Hepatocyte (in vitro differentiated cells): ENCODE results near the gene LDHAL6B. TPM values are rescaled to one million over a fixed set of nuclear protein-coding genes. Genes with fewer than 3 reads are reported as not detected.

Source experiments
- DNase-seq: peaks from one replicate; pipeline ENCODE4 v3.0.0-alpha.2; 2016; ENCODE audit warnings: low spot score
- H2AFZ ChIP-seq: fragments of 200-600 bp; sonication (generic); 2 replicates; pipeline ENCODE4 v1.6.0; 2016; ENCODE audit warnings: antibody characterized with exemption, mild to moderate bottlenecking
- H3K27ac ChIP-seq: fragments of 200-600 bp; sonication (generic); 2 replicates; pipeline ENCODE4 v1.5.1; 2016; ENCODE audit warnings: mild to moderate bottlenecking
- H3K27me3 ChIP-seq: fragments of 200-600 bp; sonication (generic); 2 replicates; pipeline ENCODE4 v1.6.1; 2016
- H3K36me3 ChIP-seq: fragments of 200-600 bp; sonication (generic); replicated peaks from 2 replicates; pipeline ENCODE4 v1.5.1; 2016; ENCODE audit warnings: low read depth; ENCODE audit not compliant: insufficient read depth
- H3K4me1 ChIP-seq: fragments of 200-600 bp; sonication (generic); 2 replicates; pipeline ENCODE4 v1.5.1; 2016; ENCODE audit warnings: mild to moderate bottlenecking, moderate library complexity; ENCODE audit not compliant: insufficient read depth
- H3K4me2 ChIP-seq: fragments of 200-600 bp; sonication (generic); 2 replicates; pipeline ENCODE4 v1.6.0; 2016
- H3K4me3 ChIP-seq: fragments of 200-600 bp; sonication (generic); 2 replicates; pipeline ENCODE4 v1.5.1; 2016; ENCODE audit warnings: mild to moderate bottlenecking
- H3K79me2 ChIP-seq: fragments of 200-600 bp; sonication (generic); 2 replicates; pipeline ENCODE4 v1.6.0; 2017; ENCODE audit warnings: mild to moderate bottlenecking
- H3K9me2 ChIP-seq: fragments of 200-600 bp; sonication (generic); replicated peaks from 2 replicates; pipeline ENCODE4 v1.6.0; 2017; ENCODE audit warnings: mild to moderate bottlenecking; ENCODE audit not compliant: insufficient read depth
- H3K9me3 ChIP-seq: fragments of 200-600 bp; sonication (generic); 2 replicates; pipeline ENCODE4 v1.5.1; 2016; ENCODE audit warnings: low read depth, mild to moderate bottlenecking
- H4K20me1 ChIP-seq: fragments of 200-600 bp; sonication (generic); 2 replicates; pipeline ENCODE4 v1.6.0; 2016; ENCODE audit warnings: mild to moderate bottlenecking; ENCODE audit not compliant: insufficient read depth, poor library complexity, severe bottlenecking
- CTCF ChIP-seq: fragments of 200-600 bp; sonication (generic); IDR thresholded peaks from 2 replicates; pipeline ENCODE4 v1.5.1; 2016; ENCODE audit warnings: antibody characterized with exemption, mild to moderate bottlenecking; ENCODE audit not compliant: poor library complexity
- EZH2 ChIP-seq: fragments of 200-600 bp; sonication (generic); IDR thresholded peaks from 2 replicates; pipeline ENCODE4 v1.6.1; 2016; ENCODE audit warnings: antibody characterized with exemption, mild to moderate bottlenecking, borderline replicate concordance
- EZH2phosphoT487 ChIP-seq: fragments of 200-600 bp; sonication (generic); IDR thresholded peaks from one replicate; pipeline ENCODE4 v1.6.1; 2018; ENCODE audit warnings: antibody characterized with exemption, mild to moderate bottlenecking, low read depth, moderate library complexity; ENCODE audit not compliant: unreplicated experiment, severe bottlenecking
- WGBS: methylation state at CpG from one replicate; pipeline ENCODE4 v1.1.6; 2016; ENCODE audit warnings: low lambda C conversion rate; ENCODE audit errors: missing lambda C conversion rate; 5-methylcytosine and 5-hydroxymethylcytosine counted together
- polyA plus RNA-seq: library from polyadenylated mRNA; unstranded; fragments of >200 nt; fragmentation: Nextera tagmentation; extraction: Ambion mirVana; gene quantifications from 2 replicates; pipeline ENCODE4 v1.2.1, GENCODE V29; 2016
- total RNA-seq: library from RNA; depleted of rRNA; stranded (reverse); fragments of >200 nt; gene quantifications from 2 replicates; pipeline ENCODE4 v1.2.3, GENCODE V29; 2014

LDHAL6B gene
- total and polyA plus RNA-seq, 2 experiments from 2014 or later, result 0.17 TPM; not detected in 1

- Histone ChIP-seq H2AFZ (no peak overlapping the region), H4K20me1 (no peaks in the 10 kb centered on the region), H3K4me3 (no peak overlapping the region), H3K27ac (no peak overlapping the region), H3K4me2 (no peak overlapping the region), H3K9me2 (no peaks in the 10 kb centered on the region), H3K27me3 (no peaks in the 10 kb centered on the region), H3K36me3 (no peaks in the 10 kb centered on the region), H3K4me1 (no peaks in the 10 kb centered on the region), H3K79me2 (no peaks in the 10 kb centered on the region), H3K9me3 (no peaks in the 10 kb centered on the region)
- 87% methylated on average over 7 of the region's 7 CpGs for WGBS
- DNase-seq, result no peak
- TF ChIP-seq EZH2 (no peak), EZH2phosphoT487 (no peak), CTCF (no peak)
Measured at GRCh38 chr15:59208613-59209249, 2.1 kb downstream of the LDHAL6B start.

GRCh38 chr15:59210186-59210585, 3.5 kb downstream of the LDHAL6B start:
- no peak overlapping the region for H3K4me3 ChIP-seq
- no peaks in the 10 kb centered on the region for H3K9me3 ChIP-seq
- no peak overlapping the region for H2AFZ ChIP-seq
- no peak overlapping the region for H3K27ac ChIP-seq
- no peaks in the 10 kb centered on the region for H3K36me3 ChIP-seq
- DNase-seq, result no peak
- WGBS, result 91% methylated on average over 2 of the region's 2 CpGs
- TF ChIP-seq EZH2, result no peak
- no peak for TF ChIP-seq EZH2phosphoT487
- no peak for TF ChIP-seq CTCF
- H3K4me1 ChIP-seq, result no peaks in the 10 kb centered on the region
- no peaks in the 10 kb centered on the region for H3K27me3 ChIP-seq
- H3K4me2 ChIP-seq, result no peak overlapping the region
- H4K20me1 ChIP-seq, result no peaks in the 10 kb centered on the region
- no peaks in the 10 kb centered on the region for H3K9me2 ChIP-seq
- H3K79me2 ChIP-seq, result no peaks in the 10 kb centered on the region

- DNase-seq, result no peak
- Histone ChIP-seq H3K79me2 (no peaks in the 10 kb centered on the region), H3K4me2 (no peak overlapping the region), H2AFZ (no peak overlapping the region), H3K4me1 (no peaks in the 10 kb centered on the region), H3K36me3 (no peaks in the 10 kb centered on the region), H3K27ac (no peak overlapping the region), H3K27me3 (no peaks in the 10 kb centered on the region), H3K9me3 (no peaks in the 10 kb centered on the region), H3K4me3 (no peak overlapping the region), H4K20me1 (no peaks in the 10 kb centered on the region), H3K9me2 (no peaks in the 10 kb centered on the region)
- TF ChIP-seq EZH2phosphoT487 (no peak), EZH2 (no peak), CTCF (no peak)
- 92% methylated on average over 5 of the region's 5 CpGs for WGBS
Measured at GRCh38 chr15:59216911-59217310, 10.3 kb downstream of the LDHAL6B start.
